NOMO-1 (cell line): ENCODE data around the gene ARL2.
"Not testable (repeated sequence)": the region's sequence is repeated elsewhere in the genome, so short reads cannot be mapped to it uniquely, and the experiment has no call there.

Experiments
- DNase-seq, 2 experiments: peaks; one replicate each; lab custom pipeline; 2025; ENCODE audit not compliant: unreplicated experiment in 2 of 2; lab: John Stamatoyannopoulos, UW

Gene ARL2

DNA sequence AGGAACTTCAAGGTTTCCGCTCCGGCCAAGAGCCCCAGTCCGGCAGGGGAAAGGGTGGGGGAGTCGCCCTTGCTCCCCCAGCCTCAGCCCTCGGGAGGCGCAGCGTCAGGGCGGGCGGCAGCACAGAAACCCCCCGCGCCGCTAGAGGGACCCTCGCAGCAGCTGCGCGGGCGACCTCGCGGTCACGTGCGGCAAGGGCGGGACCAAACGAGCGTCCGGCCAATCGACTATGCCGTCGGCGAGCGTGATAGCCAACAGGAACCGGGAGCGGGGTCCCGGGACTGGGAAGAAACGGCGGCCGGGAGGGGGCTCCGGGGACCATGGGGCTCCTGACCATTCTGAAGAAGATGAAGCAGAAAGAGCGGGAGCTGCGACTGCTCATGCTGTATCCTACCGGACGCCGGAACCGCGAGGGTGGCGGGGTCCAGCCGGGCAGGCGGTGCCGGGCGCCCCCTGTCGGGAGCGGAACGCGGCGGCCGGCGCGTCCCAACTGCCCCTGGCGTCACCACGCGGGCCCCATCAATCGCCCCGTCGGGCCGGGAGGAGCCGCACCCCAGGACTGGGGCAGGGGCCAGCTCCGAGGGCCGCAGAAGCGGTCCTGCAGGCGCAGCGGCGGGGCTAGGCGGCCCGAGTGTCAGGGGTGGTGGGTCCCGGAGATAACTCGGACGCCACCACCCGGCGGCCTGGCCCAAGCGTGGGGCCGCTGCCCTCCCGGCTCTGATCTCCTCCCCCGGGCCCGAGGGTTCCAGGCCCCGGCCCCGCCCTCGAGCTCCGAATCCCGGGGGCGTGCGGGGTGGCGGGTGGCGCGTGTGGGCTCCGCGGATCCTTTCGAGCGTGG is at the start of gene ARL2:
TSS of gene ARL2 (plus strand) at position 273 of the 838 bp plus-strand sequence. CDS start at position 321, 48 bp downstream.
- peak; percentile 81 to 84 for DNase-seq

DNA sequence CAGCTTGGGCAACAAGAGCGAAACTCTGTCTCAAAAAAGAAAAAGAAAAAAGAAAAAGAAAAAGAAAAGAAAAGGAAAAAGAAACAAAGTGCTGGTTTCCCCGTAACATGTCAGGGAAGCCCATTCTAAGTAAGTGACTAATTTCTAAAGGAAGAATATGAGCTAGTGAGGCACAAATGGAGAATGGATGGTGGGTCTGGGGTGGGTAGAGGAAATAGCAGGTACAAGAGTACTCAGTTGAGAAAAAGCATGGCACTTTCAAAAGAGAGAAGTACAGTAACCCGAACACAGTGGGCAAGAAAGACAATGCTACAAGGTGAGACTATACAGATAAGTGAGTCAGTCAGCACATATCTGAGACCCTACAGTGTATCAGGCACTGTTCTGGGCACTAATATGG is 46.6 kb upstream of the ARL2 start:
- DNase-seq, result no peak

DNA sequence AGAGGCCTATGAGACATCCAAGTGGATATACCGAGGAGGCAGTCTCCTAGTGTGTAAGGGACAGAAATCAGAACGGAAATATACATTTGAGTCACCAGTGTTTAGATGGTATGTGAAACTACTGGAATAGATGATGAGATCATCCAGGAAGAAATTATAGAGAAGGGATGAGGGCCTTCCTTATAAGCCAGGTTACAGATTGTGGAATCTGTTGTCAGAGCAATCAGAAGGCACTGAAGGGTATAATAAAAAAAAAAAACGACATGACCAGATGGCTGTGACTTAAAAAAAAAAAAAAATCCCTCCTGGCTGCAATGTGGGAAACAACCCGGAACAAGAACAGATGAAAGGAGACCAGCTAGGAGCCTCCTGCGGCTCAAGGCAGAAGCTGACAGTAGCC is 44.8 kb upstream of the ARL2 start:
- no peak for DNase-seq

DNA sequence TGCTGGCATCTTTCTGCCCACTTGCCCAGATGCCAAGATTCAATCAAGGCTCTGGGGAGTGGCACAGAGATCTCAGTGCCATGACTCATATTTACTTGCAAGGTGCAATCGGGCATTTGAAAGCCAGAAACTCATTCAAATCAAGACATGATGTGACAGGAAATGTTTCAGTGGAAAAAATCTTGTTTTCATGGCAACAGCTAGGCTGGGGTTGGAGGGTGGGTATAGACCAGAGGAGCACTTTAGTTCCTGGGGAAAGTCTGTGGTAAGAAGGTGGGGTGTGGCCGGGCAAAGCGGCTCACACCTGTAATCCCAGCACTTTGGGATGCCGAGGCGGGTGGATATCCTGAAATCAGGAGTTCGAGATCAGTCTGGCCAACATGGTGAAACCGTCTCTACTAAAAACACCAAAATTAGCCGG is 43.2 kb upstream of the ARL2 start:
- no peak for DNase-seq

DNA sequence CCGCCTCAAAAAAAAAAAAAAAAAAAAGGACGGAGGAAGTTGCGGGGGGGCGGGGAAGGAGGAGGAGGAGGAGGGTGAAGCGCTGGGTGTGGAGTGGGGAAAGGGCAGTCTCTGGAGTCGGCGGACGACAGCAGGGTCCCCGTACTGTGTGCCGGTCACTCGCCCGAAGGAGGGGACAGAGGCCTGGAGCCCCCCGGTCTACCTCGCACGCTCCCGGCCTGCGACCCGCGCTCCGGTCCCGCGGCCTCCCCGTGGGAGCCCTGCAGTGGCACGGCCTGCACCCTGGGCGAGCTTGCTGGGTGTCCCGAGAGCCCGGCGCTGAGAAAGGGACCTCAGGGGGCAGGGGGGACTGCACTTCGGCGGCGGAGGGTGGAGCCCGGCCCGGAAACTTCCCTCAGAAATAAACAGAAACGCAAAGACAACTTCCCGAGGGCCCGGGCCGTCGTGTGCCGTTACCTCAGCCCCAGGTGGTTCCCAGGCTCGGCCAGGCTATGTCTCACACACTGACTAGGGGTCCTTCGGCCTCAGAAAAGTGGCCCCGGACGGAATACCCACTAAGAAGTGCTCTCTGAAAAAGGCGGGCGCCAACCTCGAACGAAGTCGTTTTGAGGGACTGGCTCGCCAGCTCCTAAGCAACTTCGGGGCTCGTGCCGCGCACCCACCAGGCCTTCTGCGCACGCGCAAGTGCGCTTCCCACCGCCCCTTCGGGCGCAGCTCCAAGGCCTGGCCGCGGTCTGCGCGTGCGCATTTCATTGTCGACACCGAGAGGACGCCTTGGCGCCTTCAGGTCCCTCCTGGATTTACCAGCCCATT is 42.3 kb upstream of the ARL2 start, which contains the start of gene MAJIN:
TSS of gene MAJIN (minus strand) at position 688 of the 813 bp plus-strand sequence. CDS start 12,703 bp downstream, outside the sequence.
- DNase-seq, result peak; percentile 7 to 18

DNA sequence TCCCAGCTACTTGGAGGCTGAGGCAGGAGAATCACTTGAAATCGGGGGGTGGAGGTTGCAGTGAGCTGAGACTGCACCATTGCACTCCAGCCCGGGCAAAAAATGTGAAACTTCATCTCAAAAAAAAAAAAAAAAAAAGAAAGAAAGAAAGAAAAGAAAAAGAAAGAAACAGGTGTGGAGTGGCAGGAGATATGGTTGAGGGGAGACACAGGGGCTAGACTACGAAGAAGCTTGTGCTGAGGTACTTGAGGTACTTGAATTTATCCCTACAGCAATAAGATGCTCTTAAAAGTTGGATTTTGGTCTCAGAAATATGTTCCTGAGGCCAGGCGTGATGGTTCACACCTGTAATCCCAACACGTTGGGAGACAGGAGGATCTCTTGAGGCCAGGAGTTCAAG is 39.8 kb upstream of the ARL2 start:
- no peak for DNase-seq

DNA sequence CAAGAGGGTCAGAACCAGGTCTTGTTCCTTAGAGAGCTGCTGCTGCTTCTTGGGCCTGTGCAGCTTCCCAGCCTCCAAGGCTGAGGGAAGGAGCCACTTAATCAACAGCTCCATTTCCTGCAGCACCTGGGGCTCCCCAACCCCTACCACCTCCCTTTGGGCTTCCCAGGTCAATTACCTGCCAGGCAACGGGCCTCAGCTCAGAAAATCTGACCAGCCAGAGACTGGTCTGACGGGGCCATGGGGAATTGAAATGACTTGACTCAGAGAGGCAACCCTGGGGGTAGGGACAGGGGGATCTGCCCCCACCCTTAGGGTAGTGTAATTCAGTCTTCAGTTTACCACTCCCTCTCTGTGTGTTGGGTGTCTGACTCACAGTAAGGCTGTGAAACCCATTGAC is 37.3 kb upstream of the ARL2 start:
- no peak for DNase-seq

DNA sequence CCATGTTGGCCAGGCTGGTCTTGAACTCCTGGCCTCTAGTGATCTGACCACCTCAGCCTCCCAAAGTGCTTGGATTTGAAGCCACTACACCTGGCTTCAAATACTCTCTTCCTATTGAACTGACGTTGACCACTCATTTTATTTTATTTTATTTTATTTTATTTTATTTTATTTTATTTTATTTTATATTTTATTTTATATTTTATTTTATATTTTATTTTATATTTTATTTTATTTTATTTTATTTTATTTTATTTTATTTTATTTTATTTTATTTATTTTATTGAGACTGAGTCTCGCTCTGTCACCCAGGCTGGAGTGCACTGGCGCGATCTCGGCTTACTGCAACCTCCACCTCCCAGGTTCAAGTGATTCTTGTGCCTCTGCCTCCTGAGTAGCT is 30.6 kb upstream of the ARL2 start:
- not testable (repeated sequence) for DNase-seq

DNA sequence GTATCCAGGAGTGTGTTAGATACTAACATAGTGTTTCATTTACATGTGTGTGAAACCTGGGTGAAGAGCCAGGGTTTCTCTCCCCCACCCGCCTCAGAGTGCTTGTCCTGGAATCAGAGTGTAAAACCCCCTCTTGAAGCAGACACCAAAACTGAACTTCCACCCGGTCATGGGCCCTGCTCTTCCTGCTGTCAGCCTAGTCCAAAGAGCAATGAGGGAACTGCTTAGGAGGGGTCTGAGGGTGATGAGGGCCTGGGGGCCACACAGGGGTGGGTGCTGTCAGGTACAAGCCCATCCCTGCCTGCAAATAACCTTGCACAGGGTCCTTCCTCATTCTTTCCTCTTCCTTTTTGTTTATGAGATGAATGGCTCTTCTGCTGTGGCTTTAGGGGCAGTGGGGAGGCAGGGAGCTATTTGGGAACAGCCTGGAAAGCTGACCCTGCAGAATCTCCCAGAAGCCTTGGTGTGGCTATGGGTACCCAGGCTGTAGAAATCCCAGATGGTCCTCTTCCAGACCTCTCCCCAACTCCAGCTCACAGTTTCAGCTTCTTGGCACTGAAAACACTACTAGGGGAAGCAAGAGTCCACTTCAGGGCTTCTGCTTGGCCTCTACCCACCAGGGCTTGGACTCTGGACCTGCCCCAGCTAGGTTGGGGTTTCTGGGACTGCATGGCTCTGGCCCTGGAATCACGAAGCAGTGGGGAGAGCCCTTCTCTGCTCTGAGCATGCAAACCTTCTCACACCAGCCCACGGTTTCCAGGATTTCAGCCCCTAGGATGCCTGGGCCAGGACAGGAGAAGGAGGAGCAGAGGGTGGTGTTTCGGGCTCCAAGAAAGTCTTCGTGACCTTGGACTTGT is 25.7 kb upstream of the ARL2 start:
- DNase-seq, result no peak

DNA sequence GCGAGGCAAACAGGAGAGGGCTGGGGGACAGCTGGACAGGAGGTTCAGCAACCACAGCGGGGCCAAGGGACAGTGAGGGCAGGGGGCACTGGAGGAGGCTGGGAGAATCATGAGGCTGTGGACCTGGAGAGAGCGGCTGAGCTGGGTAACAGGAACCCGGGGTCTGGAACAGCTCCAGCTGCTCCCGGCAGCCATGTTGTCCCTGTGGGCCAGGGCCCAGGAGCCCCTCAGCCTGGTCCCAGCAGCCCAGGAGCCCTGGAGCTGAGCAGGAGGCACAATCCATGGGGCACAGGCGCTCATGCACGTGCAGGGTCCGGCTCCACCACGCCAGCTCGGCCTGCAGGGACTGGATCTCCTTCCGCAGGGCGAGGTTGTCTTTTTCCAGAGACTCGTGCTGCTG is 24.5 kb upstream of the ARL2 start:
- no peak for DNase-seq

DNA sequence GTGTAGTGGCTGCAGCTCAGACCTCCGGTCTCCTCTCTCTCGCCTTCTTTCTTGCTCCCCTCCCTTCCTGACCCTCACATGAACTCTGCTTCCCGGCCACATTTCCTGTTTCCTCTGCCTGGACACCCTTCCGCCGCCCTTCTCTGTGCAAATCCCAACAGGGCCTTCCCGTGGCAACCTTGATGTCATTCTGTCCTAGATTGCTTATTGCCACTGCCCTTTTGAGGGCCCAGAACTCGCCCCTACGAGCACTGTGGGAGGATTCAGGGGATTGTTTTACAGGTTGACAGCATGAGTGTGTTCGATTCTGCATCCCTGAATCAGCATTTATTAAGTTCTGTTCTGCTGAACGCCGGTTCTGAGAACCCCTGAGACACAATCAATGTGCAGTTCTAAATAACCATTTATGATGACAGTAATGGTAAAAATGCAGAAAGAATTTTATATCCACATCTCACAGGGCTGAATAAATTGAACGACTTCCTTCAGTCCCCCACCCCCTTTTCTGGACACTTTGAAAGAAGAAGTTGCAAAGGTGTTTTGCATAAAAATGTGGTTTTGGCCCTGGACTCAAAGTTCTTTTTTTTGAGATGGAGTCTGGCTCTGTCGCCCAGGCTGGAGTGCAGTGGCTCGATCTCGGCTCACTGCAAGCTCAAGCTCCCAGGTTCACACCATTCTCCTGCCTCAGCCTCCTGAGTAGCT is 23.6 kb upstream of the ARL2 start:
- peak; percentile 42 to 54 for DNase-seq

DNA sequence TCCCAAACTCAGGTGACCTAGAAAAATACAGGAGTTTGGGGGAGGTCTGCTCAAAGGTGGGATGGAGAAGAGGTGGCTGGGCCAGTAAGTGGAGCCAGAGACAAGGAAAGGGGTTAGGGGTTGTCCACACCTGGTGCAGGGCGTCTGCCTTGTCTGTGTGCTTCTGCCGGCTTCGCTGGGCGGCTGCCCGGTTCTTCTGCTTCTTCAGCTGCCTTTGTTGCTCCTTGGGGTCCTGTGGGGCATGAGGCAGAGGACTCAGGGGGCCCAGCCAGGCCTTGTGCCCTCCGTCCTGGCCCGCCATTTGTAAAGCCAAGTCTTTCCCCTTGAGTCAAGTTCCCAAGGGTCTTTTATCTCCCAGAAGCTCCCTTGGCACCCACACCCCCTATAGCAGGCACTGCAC is 19.6 kb upstream of the ARL2 start:
- no peak for DNase-seq

DNA sequence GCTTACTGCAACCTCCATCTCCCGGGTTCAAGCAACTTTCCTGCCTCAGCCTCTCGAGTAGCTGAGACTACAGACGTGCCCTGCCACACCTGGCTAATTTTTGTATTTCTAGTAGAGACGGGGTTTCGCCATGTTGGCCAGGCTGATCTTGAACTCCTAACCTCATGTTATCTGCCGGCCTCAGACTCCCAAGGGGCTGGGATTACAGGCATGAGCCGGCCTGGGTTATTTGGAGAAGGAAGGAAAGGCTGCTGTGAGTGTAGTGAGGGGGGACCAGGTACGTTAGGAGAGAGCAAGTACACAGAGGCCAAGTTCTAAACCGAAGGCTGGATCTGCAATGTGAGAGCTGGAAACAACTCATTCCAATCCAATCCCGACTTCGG is 17.6 kb upstream of the ARL2 start:
- no peak for DNase-seq

DNA sequence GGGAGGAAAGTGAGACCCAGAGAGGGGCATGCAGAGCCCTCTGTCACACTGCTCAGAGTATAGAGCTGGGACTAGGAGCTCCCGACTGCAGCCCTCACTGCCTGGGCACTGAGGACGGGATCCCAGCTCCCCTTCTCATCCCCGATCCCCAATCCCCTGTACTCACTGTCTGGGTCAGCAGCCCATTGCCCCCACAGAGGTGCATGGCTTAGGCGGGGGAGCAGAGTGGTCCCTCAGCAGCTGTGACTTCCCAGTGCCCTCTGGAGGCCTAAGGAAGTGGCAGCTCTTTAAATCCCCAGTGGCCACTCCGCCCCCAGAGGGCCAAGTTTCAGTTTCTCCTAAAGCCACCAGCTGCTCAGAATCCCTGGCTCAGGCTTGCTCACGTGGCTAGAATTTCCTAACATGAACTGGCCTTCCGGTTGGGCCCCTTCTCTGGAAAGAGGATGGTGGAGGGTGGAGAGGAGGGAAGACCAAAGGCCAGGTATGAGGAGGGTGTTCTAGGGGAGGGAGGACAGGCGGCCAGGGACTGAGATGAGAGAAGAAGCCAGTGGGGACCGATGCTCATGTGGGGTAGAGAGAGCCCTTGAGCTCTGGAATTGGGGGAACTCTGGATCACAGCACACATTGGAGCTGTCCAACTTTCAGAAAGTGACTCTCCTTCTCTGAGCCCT is 17.1 kb upstream of the ARL2 start, which contains the start of gene BATF2:
TSS of gene BATF2 (minus strand) at position 262 of the 671 bp plus-strand sequence. CDS start at position 205, 57 bp downstream.
- peak; percentile 56 to 66 for DNase-seq

DNA sequence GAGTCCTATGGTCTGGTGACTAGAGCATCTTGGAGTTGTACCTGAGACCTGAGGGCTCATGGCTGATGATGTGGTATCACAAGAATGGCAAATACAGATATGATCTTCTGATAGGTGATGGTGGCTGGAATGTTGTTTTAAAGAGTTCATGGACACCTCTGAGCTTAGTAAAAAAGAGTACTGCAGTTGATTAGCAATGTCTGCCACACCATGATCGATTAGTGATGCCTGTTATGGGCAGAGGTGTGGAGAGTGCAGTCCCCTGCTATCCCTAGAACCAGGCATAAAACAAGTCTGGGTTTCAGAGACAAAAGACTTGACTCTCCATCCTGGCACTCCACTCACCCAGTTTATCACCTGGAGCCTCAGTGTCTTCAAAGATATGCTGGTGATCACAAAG is 15.8 kb upstream of the ARL2 start:
- no peak for DNase-seq

DNA sequence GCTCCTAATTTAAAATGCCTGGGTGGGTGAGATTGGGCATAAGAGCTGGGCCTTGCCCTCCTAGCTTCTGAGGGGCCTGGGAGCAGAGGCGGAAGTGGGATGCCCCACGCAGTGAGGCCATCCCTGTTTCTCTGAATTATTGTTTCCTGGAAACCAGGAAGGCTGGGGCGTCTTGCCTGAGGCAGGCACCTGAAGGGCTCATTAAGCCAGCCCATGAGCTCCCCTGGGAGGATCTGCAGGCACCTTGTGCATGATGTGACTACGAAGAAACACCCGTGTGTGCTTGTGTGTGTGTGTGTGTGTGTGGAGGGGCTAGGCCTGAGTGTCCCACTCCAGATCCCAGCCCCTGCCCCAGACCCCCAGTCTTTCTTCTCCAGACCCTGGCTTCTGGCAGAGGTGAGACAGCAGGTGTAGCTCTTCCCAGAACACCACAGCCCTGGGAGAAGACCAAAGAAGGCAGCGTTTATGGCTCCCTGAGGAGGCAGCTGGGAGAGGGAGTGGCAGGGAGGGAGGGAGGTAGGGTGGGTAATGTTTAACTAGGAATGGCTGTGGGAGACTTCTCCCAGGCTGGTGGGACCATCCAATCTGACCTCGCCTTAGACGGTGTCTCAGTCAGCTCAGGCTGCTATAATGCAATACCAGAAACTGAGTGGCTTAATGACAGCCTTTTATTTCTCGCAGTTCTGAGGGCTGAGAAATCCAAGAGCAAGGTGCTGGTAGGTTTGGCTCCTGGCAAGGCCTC is 15.1 kb upstream of the ARL2 start:
- DNase-seq, result no peak

DNA sequence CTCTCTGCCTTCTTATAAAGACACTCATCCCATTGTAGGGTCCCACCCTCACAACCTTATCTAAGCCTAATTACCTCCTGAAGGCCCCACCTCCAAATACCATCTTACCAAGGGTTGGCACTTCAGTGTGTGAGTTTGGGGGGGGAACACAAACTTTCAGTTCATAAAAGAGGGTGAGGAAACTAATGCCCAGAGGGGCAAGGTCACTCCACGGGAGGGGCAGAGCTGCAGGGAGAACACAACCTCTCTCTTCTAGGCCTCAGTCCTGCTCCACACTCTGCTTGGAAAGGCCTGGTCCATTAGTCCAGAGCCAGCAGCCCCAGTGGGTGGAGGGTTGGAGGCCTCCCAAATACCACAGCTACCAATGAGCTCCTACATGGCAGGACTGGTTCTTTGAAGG is 14.5 kb upstream of the ARL2 start:
- no peak for DNase-seq

DNA sequence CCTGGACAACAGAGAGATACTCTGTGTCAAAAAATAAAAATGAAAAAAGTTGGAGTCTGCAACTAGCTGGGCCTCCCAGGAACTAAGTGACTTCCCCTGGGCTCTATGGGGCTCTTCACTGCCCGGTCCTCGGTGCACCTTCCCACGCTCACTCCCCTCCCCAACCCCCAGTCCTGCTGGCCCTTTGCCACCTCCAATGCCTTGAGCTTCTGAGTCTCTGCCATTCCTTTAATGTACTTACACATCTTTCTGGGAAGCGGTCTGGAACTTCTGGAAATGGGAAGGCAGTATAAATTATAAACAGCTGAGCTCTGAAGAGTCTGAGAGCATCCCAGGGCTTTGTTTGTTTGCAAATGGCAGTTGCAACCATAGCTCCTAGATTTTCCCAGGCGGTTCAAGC is 11.3 kb upstream of the ARL2 start:
- DNase-seq, result no peak

DNA sequence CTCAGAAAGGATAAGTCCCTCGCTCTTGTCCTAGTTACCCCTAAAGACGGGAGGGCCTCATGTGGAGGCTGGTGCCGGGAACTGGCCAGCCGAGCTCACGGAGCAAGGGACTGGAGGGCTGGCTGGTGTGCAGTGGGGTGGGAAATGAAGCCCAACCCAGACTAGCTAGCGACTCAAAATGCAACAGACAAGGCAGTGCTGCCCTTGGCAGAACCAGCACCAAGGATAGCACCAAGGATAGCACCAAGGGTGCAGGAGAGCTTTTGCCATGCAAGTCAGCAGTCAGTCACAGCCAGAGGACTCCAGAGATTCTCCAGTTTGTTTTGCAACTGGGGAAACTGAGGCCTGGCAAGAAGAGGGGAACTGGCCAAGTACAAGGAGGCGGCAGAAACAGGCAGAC is 10.7 kb upstream of the ARL2 start:
- no peak for DNase-seq
